ENCODE results near the gene UBE2N. TPM values are rescaled to one million over a fixed set of nuclear protein-coding genes. Genes with fewer than 3 reads are reported as not detected.

Gene UBE2N
- total RNA-seq = 10 to 100 TPM; 65.5 to 92.2 (median 81.3) TPM
- long read RNA-seq, donor 1, full-length matches to known transcripts = 44 of 46 reads
- long read RNA-seq, donor 1, partial matches to known transcripts = 1 of 46 reads
- long read RNA-seq, donor 1, other reads (novel, unspliced or antisense) = 1 of 46 reads
- long read RNA-seq, donor 2, full-length matches to known transcripts = 46 of 50 reads
- long read RNA-seq, donor 2, partial matches to known transcripts = 1 of 50 reads
- long read RNA-seq, donor 2, other reads (novel, unspliced or antisense) = 3 of 50 reads

GRCh38 chr12:93441617-93442410 lies at the start of gene UBE2N:
UBE2N (minus strand) TSS chr12:93441947; CDS start chr12:93441884, 63 bp downstream.
- peak; percentile 96 to 99 (median 98) for DNase-seq
- H3K4me1 ChIP-seq (ENCODE audit: low read depth) = peaks cover 19% of the 10 kb centered on the region
- TF ChIP-seq, protein P1, sequence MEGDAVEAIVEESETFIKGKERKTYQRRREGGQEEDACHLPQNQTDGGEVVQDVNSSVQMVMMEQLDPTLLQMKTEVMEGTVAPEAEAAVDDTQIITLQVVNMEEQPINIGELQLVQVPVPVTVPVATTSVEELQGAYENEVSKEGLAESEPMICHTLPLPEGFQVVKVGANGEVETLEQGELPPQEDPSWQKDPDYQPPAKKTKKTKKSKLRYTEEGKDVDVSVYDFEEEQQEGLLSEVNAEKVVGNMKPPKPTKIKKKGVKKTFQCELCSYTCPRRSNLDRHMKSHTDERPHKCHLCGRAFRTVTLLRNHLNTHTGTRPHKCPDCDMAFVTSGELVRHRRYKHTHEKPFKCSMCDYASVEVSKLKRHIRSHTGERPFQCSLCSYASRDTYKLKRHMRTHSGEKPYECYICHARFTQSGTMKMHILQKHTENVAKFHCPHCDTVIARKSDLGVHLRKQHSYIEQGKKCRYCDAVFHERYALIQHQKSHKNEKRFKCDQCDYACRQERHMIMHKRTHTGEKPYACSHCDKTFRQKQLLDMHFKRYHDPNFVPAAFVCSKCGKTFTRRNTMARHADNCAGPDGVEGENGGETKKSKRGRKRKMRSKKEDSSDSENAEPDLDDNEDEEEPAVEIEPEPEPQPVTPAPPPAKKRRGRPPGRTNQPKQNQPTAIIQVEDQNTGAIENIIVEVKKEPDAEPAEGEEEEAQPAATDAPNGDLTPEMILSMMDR (IDR thresholded peaks at IDR 0.05) = no peak
- ATAC-seq = peak; percentile 95
- H3K4me3 ChIP-seq = peak within 1 kb of the TSS; percentile 100
- H3K36me3 ChIP-seq (ENCODE audit: low read depth) = no peaks in the 10 kb centered on the region
- H3K9me3 ChIP-seq = no peaks in the 10 kb centered on the region
- intact Hi-C loops (cut with DNase I, micrococcal nuclease) = no loop called here

DNA sequence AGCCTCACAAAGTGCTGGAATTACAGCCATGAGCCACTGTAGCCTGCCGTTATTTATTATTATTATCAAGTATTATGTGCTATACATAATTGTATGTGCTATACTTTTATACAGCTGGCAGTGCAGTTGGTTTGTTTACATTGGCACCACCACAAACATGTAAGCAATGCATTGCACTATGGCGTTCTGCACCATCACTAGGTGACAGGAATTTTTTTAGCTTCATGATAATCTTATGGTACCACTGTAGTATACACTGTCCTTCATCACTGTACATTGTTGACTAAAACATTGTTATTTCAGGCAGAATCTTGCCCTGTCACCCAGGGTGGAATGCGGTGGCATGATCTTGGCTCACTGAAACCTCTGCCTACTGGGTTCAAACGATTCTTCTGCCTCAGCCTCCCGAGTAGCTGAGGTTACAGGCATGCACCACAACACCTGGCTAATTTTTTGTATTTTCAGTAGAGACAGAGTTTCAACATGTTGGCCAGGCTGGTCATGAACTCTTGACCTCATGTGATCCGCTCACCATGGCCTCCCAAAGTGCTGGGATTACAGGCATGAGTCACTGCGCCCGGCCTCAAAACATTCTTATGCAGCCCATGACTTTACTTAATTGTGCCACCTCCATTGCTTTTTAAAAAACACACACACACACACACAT lies 42.7 kb upstream of the UBE2N start:
- DNase-seq (no peak), ATAC-seq (no peak)
- TF ChIP-seq, protein P1 (IDR thresholded peaks at IDR 0.05) = no peak
- Histone ChIP-seq H3K4me1 (ENCODE audit: low read depth) (peaks cover 11% of the 10 kb centered on the region), H3K4me3 (no peak overlapping the region), H3K9me3 (no peaks in the 10 kb centered on the region), H3K36me3 (ENCODE audit: low read depth) (peaks cover 4% of the 10 kb centered on the region)
- intact Hi-C loops (cut with DNase I, micrococcal nuclease) = no loop called here

- Histone ChIP-seq H3K36me3 (ENCODE audit: low read depth) (peaks cover 4% of the 10 kb centered on the region), H3K4me3 (no peak overlapping the region), H3K4me1 (ENCODE audit: low read depth) (peaks cover 11% of the 10 kb centered on the region), H3K9me3 (no peaks in the 10 kb centered on the region)
- TF ChIP-seq, protein P1 (IDR thresholded peaks at IDR 0.05) = no peak
- peak in 1 of 3 donors; percentile 17 for DNase-seq
- intact Hi-C loops (cut with DNase I, micrococcal nuclease) = no loop called here
- peak; percentile 94 for ATAC-seq
Observed at GRCh38 chr12:93483151-93483807, 41.5 kb upstream of the UBE2N start.

- H3K9me3 ChIP-seq = no peaks in the 10 kb centered on the region
- no peak for ATAC-seq
- H3K4me3 ChIP-seq = no peak overlapping the region
- intact Hi-C loops (cut with DNase I, micrococcal nuclease) = no loop called here
- TF ChIP-seq, protein P1 (IDR thresholded peaks at IDR 0.05) = no peak
- peaks cover 11% of the 10 kb centered on the region for H3K4me1 ChIP-seq (ENCODE audit: low read depth)
- H3K36me3 ChIP-seq (ENCODE audit: low read depth) = peaks cover 4% of the 10 kb centered on the region
- no peak for DNase-seq
Observed at GRCh38 chr12:93482721-93483120, 41.0 kb upstream of the UBE2N start.

DNA sequence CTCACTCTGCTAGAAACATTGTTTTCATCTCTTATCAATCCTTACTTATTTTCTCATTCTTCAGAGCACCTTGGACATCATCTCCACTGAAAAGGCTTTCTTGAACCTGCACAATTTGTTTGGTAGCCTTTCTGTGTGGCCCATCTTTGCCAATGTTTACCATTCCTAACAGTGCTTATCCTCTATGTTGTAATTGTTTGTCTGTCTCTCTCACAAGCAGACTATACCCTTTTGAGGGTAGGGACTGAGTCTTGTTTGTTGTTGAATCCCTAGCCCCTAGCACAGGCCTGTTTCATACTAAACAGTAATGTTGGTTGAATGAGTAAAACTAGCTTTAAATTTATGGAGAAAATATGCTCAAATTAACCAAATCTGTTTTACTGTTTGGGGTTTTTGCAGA lies 34.8 kb upstream of the UBE2N start:
- no peak for DNase-seq
- TF ChIP-seq, protein P1 (IDR thresholded peaks at IDR 0.05) = no peak
- intact Hi-C loops (cut with DNase I, micrococcal nuclease) = no loop called here

More for the DNA sequence above, 34.8 kb upstream of the UBE2N start:
- no peaks in the 10 kb centered on the region for H3K4me1 ChIP-seq (ENCODE audit: low read depth)
- peaks cover 9% of the 10 kb centered on the region for H3K36me3 ChIP-seq (ENCODE audit: low read depth)
- no peak for ATAC-seq
- no peak overlapping the region for H3K4me3 ChIP-seq
- H3K9me3 ChIP-seq = no peaks in the 10 kb centered on the region
